ENCODE data around the gene PLEKHM2. TPM values are rescaled to one million over a fixed set of nuclear protein-coding genes. Genes with fewer than 3 reads are reported as not detected.

The PLEKHM2 gene
- total RNA-seq, 1 donor from 2014 or later = 52.1 TPM

DNA sequence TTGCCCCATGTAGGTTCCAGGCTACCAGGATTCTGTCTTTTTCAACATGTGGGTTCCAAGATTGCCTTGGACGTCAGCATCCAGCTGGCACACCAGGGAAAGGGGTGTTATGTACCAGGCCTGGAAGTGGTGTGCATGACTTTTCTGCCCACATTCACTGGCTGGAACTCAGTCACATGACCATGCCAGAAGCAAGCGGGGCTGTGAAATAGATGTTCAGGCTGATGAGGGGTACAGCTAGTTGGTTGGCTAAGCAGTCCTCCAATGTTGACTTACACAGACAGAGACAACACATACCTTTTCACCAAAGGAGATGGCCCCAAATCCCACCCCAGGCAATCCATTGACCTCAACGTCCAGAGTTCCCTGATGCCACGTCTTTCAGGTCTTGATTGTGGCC is 14.3 kb upstream of the PLEKHM2 start:
- DNase-seq (ENCODE audit: low read depth) = no peak
- TF ChIP-seq, protein P1, sequence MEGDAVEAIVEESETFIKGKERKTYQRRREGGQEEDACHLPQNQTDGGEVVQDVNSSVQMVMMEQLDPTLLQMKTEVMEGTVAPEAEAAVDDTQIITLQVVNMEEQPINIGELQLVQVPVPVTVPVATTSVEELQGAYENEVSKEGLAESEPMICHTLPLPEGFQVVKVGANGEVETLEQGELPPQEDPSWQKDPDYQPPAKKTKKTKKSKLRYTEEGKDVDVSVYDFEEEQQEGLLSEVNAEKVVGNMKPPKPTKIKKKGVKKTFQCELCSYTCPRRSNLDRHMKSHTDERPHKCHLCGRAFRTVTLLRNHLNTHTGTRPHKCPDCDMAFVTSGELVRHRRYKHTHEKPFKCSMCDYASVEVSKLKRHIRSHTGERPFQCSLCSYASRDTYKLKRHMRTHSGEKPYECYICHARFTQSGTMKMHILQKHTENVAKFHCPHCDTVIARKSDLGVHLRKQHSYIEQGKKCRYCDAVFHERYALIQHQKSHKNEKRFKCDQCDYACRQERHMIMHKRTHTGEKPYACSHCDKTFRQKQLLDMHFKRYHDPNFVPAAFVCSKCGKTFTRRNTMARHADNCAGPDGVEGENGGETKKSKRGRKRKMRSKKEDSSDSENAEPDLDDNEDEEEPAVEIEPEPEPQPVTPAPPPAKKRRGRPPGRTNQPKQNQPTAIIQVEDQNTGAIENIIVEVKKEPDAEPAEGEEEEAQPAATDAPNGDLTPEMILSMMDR (IDR thresholded peaks at IDR 0.05; ENCODE audit: insufficient read depth, low read length, poor library complexity, severe bottlenecking) = no peak
- H3K4me3 ChIP-seq (ENCODE audit: low read depth, low read length) = no peak overlapping the region
- no peaks in the 10 kb centered on the region for H3K27me3 ChIP-seq (ENCODE audit: control insufficient read depth, insufficient read depth, low read length)
- H3K36me3 ChIP-seq (ENCODE audit: control insufficient read depth, insufficient read depth, low read length) = no peaks in the 10 kb centered on the region

DNA sequence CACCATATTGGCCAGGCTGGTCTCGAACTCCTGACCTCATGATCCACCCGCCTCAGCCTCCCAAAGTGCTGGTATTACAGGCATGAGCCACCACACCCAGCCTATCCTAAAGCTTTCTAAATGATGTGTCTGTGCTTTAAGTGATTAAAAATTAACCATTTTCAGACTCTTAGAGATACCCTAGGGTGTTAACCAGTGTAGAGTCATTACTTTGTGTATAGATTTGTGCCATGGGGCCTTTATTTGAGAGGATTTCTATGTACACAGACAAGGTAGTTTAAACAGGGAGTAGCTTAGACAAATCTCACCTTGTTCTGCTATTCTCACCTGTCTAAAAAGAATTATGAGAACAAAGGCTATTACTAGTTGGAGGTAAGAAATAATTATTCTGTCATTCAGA is 12.7 kb upstream of the PLEKHM2 start:
- Histone ChIP-seq H3K4me3 (ENCODE audit: low read depth, low read length) (no peak overlapping the region), H3K36me3 (ENCODE audit: control insufficient read depth, insufficient read depth, low read length) (no peaks in the 10 kb centered on the region), H3K27me3 (ENCODE audit: control insufficient read depth, insufficient read depth, low read length) (no peaks in the 10 kb centered on the region)
- DNase-seq (ENCODE audit: low read depth) = no peak
- TF ChIP-seq, protein P1 (IDR thresholded peaks at IDR 0.05; ENCODE audit: insufficient read depth, low read length, poor library complexity, severe bottlenecking) = no peak

DNA sequence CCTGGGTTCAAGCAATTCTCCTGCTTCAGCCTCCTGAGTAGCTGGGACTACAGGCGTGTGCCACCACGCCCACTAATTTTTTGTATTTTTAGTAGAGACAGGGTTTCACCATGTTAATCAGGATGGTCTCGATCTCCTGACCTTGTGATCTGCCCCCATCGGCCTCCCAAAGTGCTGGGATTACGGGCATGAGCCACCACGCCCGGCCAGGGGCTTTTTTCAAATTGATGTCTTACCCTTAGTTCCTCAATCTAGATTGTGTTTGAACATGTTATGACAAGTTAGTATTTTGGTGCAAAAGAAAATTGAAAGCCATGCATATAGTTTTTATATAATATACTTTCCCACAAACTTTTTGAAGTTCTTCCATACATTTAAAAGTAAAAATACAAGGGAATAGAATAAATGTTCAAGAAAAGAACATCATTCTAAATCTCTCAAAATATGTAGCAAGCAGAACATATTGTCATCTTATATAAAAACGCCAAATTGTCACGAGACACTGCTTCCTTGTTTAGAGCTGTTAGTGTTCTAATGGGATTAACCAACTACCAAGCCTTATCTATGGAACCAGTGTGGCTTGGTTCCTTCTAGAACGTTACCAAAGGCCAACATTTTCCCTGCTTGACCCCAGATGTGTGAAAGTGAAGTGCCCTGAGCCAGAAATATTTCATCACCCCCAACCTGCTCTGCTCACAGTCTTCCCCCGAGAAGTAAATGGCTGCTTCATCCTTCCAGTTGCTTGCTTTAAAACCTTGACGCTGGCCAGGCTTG is 9.5 kb upstream of the PLEKHM2 start:
- H3K27me3 ChIP-seq (ENCODE audit: control insufficient read depth, insufficient read depth, low read length) = no peaks in the 10 kb centered on the region
- H3K36me3 ChIP-seq (ENCODE audit: control insufficient read depth, insufficient read depth, low read length) = no peaks in the 10 kb centered on the region
- TF ChIP-seq, protein P1 (IDR thresholded peaks at IDR 0.05; ENCODE audit: insufficient read depth, low read length, poor library complexity, severe bottlenecking) = no peak

DNA sequence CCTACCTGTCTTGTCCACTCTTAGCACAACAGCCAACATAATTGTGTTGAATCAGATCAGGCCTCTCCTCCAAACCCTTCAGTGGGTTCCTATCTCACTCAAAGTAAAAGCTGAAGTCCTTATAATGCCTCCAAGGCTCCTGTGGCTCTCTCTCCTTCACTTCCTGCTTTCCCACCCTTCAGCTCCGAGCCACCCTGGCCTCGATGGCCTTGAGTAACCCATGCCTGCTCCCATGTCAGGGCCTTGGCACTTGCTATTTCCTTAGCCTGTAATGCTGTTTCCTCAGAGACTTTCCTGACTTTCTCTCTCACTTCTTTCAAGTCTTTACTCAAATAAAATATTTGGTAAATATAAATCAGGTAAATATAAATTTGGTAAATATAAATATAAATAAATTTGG is 8.1 kb upstream of the PLEKHM2 start:
- TF ChIP-seq, protein P1 (IDR thresholded peaks at IDR 0.05; ENCODE audit: insufficient read depth, low read length, poor library complexity, severe bottlenecking) = no peak
- Histone ChIP-seq H3K27me3 (ENCODE audit: control insufficient read depth, insufficient read depth, low read length) (no peaks in the 10 kb centered on the region), H3K36me3 (ENCODE audit: control insufficient read depth, insufficient read depth, low read length) (no peaks in the 10 kb centered on the region), H3K4me3 (ENCODE audit: low read depth, low read length) (no peak overlapping the region)
- no peak for DNase-seq (ENCODE audit: low read depth)

More for the DNA sequence above, 9.5 kb upstream of the PLEKHM2 start:
- H3K4me3 ChIP-seq (ENCODE audit: low read depth, low read length) = no peak overlapping the region
- no peak for DNase-seq (ENCODE audit: low read depth)

DNA sequence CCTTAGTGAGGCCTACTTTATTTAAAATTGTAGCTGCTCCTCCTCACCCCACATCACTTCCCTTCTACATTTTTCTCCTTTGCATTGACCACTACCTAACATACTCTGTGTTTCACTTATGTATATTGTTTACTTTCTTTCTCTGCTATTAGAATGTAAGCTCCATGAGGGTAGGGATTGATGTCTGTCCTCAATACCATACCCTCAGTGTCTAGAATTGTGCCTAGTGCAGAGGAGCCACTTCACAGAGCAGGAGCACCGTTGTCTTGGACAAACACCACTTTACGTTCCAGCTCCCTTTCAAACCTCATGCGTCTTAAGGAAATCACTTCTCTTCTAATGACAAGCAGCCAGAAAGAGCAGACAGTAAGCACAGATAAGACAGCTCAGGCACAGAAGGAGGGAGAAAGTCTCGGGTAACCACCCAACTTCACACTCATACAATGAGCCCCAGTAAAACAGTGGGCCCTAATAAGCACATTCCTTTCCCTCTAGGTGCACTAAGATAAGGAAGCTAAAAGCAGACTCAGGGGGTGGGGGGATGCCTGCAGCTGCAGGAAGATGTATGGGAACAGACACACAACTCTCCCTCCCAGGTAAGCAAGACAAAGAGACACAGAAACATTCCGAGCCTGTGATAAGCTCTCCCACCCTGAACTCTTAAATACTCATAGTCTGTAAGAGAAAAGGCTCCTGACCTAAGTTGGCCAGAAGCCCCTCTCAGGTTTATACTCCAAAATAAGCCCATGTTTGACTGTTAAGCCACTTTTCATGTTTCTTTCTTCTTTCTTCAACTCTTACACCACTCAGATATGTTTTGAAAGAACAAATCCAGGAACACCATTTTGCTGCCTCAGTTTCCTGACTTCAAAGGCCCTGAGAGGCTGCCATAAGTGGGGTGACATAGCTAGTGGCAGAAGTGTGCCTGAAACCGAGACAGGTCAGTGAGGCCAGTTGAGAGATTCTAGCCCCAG is 7.1 kb upstream of the PLEKHM2 start:
- no peaks in the 10 kb centered on the region for H3K27me3 ChIP-seq (ENCODE audit: control insufficient read depth, insufficient read depth, low read length)
- H3K4me3 ChIP-seq (ENCODE audit: low read depth, low read length) = no peak overlapping the region
- TF ChIP-seq, protein P1 (IDR thresholded peaks at IDR 0.05; ENCODE audit: insufficient read depth, low read length, poor library complexity, severe bottlenecking) = no peak
- no peaks in the 10 kb centered on the region for H3K36me3 ChIP-seq (ENCODE audit: control insufficient read depth, insufficient read depth, low read length)
- DNase-seq (ENCODE audit: low read depth) = no peak
